ENCODE results near the gene IQSEC1.

DNA sequence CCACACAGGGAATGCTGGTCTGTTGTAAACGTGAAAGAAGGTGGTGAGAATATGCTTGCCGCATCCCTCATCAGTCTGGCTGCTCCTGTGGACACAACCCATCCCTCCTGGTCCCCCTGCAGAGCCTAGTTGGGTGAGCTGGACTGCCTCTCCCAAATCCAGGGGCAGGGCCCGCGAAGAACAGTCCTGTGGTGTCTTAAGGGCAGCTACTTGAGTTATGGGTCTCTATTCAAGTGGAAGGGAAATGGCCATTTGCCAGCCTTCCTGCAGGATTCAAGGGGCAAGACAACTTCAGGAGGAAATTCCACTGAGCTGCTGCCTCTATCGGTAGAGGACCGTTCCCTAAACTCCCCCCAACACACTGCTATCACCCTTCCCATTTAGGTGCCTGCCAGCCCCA, 98.9 kb downstream of the IQSEC1 start:
- TF ChIP-seq EZH2phosphoT487 (IDR thresholded peaks at IDR 0.05; ENCODE audit: unreplicated experiment) (no peak), POLR2AphosphoS5 (IDR thresholded peaks at IDR 0.05; ENCODE audit: low read depth) (no peak), EZH2 (IDR thresholded peaks at IDR 0.05; ENCODE audit: low read depth, unreplicated experiment) (no peak), CREB1 (CRISPR knock-in tag; IDR thresholded peaks at IDR 0.05; ENCODE audit: low read depth) (no peak), STAT1 (IDR thresholded peaks at IDR 0.05; ENCODE audit: unreplicated experiment) (no peak)
- TF ChIP-seq, protein P1, sequence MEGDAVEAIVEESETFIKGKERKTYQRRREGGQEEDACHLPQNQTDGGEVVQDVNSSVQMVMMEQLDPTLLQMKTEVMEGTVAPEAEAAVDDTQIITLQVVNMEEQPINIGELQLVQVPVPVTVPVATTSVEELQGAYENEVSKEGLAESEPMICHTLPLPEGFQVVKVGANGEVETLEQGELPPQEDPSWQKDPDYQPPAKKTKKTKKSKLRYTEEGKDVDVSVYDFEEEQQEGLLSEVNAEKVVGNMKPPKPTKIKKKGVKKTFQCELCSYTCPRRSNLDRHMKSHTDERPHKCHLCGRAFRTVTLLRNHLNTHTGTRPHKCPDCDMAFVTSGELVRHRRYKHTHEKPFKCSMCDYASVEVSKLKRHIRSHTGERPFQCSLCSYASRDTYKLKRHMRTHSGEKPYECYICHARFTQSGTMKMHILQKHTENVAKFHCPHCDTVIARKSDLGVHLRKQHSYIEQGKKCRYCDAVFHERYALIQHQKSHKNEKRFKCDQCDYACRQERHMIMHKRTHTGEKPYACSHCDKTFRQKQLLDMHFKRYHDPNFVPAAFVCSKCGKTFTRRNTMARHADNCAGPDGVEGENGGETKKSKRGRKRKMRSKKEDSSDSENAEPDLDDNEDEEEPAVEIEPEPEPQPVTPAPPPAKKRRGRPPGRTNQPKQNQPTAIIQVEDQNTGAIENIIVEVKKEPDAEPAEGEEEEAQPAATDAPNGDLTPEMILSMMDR (conservative IDR thresholded peaks at IDR 0.05; ENCODE audit: low read depth in 2 of 2): no peak
- TF ChIP-seq, protein P2, sequence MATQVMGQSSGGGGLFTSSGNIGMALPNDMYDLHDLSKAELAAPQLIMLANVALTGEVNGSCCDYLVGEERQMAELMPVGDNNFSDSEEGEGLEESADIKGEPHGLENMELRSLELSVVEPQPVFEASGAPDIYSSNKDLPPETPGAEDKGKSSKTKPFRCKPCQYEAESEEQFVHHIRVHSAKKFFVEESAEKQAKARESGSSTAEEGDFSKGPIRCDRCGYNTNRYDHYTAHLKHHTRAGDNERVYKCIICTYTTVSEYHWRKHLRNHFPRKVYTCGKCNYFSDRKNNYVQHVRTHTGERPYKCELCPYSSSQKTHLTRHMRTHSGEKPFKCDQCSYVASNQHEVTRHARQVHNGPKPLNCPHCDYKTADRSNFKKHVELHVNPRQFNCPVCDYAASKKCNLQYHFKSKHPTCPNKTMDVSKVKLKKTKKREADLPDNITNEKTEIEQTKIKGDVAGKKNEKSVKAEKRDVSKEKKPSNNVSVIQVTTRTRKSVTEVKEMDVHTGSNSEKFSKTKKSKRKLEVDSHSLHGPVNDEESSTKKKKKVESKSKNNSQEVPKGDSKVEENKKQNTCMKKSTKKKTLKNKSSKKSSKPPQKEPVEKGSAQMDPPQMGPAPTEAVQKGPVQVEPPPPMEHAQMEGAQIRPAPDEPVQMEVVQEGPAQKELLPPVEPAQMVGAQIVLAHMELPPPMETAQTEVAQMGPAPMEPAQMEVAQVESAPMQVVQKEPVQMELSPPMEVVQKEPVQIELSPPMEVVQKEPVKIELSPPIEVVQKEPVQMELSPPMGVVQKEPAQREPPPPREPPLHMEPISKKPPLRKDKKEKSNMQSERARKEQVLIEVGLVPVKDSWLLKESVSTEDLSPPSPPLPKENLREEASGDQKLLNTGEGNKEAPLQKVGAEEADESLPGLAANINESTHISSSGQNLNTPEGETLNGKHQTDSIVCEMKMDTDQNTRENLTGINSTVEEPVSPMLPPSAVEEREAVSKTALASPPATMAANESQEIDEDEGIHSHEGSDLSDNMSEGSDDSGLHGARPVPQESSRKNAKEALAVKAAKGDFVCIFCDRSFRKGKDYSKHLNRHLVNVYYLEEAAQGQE (IDR thresholded peaks at IDR 0.05; ENCODE audit: unreplicated experiment): no peak
